ENCODE measurements around the gene AGBL4.
A peak's percentile ranks its signal among the peaks of the same experiment; 100 is the strongest.
"Not testable (repeated sequence)": the region's sequence is repeated elsewhere in the genome, so short reads cannot be mapped to it uniquely, and the experiment has no call there.

AGBL4 gene

DNA sequence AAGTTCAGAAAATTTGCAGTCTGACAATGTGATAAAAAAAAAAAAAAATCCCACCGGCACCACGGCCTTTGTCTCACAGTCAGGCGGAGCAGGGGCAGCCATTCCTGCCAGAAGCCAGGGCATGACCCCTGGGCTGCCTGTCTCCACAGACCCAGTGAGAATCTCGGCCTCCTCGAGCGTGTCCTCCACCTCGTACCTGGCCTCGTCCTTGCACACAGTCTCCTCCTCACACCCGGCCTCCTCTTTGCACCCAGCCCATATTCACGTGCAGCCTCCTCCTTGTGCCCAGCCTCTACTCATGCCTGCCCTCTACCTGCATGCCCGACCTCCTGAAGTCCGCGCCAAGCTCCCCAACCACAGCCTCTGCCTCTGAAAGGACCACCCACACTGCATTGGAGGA, 182.0 kb downstream of the AGBL4 start:
- no peak overlapping the region for H3K27ac ChIP-seq
- no peak for TF ChIP-seq CTCF (conservative IDR thresholded peaks at IDR 0.05)

- no peak for TF ChIP-seq CTCF (conservative IDR thresholded peaks at IDR 0.05)
- H3K27ac ChIP-seq: no peak overlapping the region
Measured at GRCh38 chr1:49824261-49824660, 199.5 kb downstream of the AGBL4 start.

DNA sequence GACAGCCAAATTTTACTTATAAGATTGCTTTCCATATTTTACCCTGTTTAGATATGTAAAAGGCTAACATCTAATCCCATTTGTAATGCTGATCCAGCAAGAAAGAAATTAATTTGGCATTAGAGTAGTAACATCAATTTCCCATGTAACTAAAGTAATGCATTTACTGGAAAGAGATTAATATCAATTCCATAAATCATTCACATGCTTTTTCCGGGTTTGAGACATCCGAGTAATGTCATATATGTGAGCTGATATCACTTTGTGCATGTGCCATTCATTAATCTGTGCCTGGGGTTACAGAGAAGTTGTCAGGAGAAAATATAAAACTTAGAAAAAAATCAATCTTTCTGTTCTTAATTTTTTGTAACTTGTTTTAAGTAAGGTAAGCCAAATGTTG, 206.1 kb downstream of the AGBL4 start:
- H3K27ac ChIP-seq: no peak overlapping the region
- no peak for TF ChIP-seq CTCF (conservative IDR thresholded peaks at IDR 0.05)

- H3K27ac ChIP-seq: not testable (repeated sequence)
Measured at GRCh38 chr1:49787013-49787412, 236.7 kb downstream of the AGBL4 start.

DNA sequence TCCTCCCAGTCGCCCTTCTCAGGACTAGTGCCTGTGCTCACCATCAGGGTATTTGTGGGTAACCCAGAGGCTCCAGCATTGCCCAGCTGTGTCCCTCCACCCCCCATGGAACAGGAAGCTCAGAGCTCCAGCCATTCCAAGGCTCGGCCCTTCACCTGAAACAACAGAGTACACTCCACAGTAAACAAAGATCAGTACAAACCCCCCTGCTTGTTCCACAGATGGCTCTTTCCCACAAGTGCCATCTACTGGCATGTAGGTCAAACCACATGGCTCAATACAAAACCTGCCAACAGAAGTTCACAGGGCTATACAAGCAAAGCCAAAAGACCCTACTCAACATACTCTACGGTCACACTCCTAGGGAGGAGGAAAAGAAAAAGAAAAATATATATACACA, 258.7 kb downstream of the AGBL4 start:
- peak; percentile 75 for TF ChIP-seq CTCF (conservative IDR thresholded peaks at IDR 0.05)
- 0 out of 2 replicates have a peak overlapping the region, but pooled peaks have one; percentile 12 for H3K27ac ChIP-seq

- H3K27ac ChIP-seq: not testable (repeated sequence)
Measured at GRCh38 chr1:49738118-49738517, 285.6 kb downstream of the AGBL4 start.

DNA sequence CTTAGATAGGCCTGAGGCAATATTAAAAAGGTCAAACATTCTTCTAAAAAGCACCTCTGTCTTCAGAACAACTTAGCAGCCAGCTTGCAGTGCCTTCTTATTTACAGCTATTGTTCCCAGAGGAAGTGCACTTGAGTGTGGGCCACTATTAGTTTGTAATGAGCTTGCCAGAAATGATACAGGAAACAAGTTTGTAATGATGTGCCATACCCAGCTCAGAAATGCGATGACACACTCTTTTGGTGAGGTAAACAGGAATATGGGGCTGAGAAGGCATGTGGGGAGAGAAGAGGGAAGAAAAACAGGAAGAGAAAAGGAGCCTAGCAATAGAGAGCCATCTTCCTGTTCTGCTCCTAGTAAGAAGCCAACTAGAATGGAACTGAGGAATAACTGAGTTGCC, 295.4 kb downstream of the AGBL4 start:
- no peak for TF ChIP-seq CTCF (conservative IDR thresholded peaks at IDR 0.05)
- no peak overlapping the region for H3K27ac ChIP-seq

- no peak for TF ChIP-seq CTCF (conservative IDR thresholded peaks at IDR 0.05)
- H3K27ac ChIP-seq: no peak overlapping the region
Measured at GRCh38 chr1:49723662-49724061, 300.1 kb downstream of the AGBL4 start.

- no peak for TF ChIP-seq CTCF (conservative IDR thresholded peaks at IDR 0.05)
- H3K27ac ChIP-seq: no peak overlapping the region; the same call in 1 of the 2 replicates
Measured at GRCh38 chr1:49694251-49694827, 329.4 kb downstream of the AGBL4 start.
